Breast epithelium (tissue), 4 donors: ENCODE measurements around the gene CYB561. TPM values are rescaled to one million over a fixed set of nuclear protein-coding genes. Genes with fewer than 3 reads are reported as not detected.

Experiments
- DNase-seq, 2 donors: peaks; one replicate each; pipeline ENCODE4 v3.0.0-alpha.2; 2019; ENCODE audit warnings: low spot score in 2 of 2
- H3K27ac ChIP-seq, 2 donors: fragments of 200-600 bp; sonication (generic) in 1 of 2; one replicate each; pipeline ENCODE4 v1.5.1; 2016 to 2019; ENCODE audit warnings: mild to moderate bottlenecking in 1 of 2
- H3K27me3 ChIP-seq, 2 donors: fragments of 200-600 bp; sonication (generic) in 1 of 2; one replicate each; pipeline versions ENCODE4 v1.5.1 to v1.6.0; 2017 to 2019; ENCODE audit warnings: control low read depth in 1 of 2, mild to moderate bottlenecking in 1 of 2
- H3K36me3 ChIP-seq: fragments of 200-600 bp; one replicate; pipeline ENCODE4 v1.5.1; 2019
- H3K4me1 ChIP-seq, 2 donors: fragments of 200-600 bp; sonication (generic); one replicate each; pipeline ENCODE4 v1.5.1; 2016 to 2019; ENCODE audit warnings: control low read depth in 1 of 2
- H3K4me3 ChIP-seq, 3 donors: fragments of 200-600 bp; sonication (generic); 1 replicate in 2 of 3; 2 replicates in 1 of 3; pipeline ENCODE4 v1.5.1; 2016 to 2019; ENCODE audit warnings: mild to moderate bottlenecking in 3 of 3, moderate library complexity in 2 of 3
- H3K9me3 ChIP-seq, 2 donors: fragments of 200-600 bp; sonication (generic) in 1 of 2; one replicate each; pipeline ENCODE4 v1.5.1; 2016 to 2019; ENCODE audit warnings: control low read depth in 1 of 2
- POLR2A ChIP-seq: fragments of 450-650 bp; IDR thresholded peaks from one replicate; pipeline ENCODE4 v1.6.1; 2016; ENCODE audit warnings: antibody characterized with exemption, mild to moderate bottlenecking, moderate library complexity
- POLR2AphosphoS5 ChIP-seq, 3 donors: sonication (generic); formaldehyde crosslinking; IDR thresholded peaks; one replicate each; pipeline ENCODE4 v1.6.1; 2017; ENCODE audit warnings: antibody characterized with exemption in 3 of 3
- intact Hi-C: fragments of 100-400 bp; cut with DNase I; formaldehyde crosslinking; loops from one replicate; pipeline ENCODE4 v1.15.1; 2023; ENCODE audit warnings: low total_unique reads
- total RNA-seq, 3 donors: library from RNA; depleted of rRNA; stranded (reverse); fragments of >200 nt; gene quantifications; one replicate each; pipeline ENCODE4 v1.1.0, GENCODE V29; 2016
- TF ChIP-seq, protein P1 (sequence below), 3 donors: fragments of 450-650 bp; IDR thresholded peaks; one replicate each; pipeline ENCODE4 v1.5.1; 2016 to 2017; ENCODE audit warnings: antibody characterized with exemption in 3 of 3, mild to moderate bottlenecking in 3 of 3, moderate library complexity in 3 of 3

CYB561 gene
- total RNA-seq, 3 donors from 2014 or later: 14.6 to 52.4 (median 43.3) TPM

DNA sequence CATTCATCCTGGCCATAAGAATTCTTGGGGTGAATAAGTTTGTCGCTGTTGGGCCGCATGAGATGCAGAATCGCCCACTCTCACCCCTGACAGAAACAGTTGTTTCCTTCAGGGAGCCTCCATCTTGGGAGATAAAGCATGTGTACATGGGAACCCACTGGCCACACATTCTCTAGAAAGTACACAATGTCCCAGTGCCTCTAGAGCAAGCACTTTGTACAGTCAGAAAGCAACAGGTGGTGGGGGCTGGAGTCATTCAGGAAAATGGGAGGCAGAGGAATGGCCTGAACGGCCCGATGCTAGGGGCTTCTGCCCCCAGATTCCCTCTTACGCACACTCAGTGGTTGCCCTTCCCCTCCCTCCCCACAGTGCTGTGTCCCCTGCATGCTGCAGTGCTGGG is 46.8 kb upstream of the CYB561 start:
- no peaks in the 10 kb centered on the region for H3K4me1 ChIP-seq
- H3K27me3 ChIP-seq: no peaks in the 10 kb centered on the region
- no peaks in the 10 kb centered on the region for H3K9me3 ChIP-seq
- H3K27ac ChIP-seq: no peak overlapping the region
- DNase-seq: no peak
- no peak overlapping the region for H3K4me3 ChIP-seq
- intact Hi-C loops: no loop called here
- TF ChIP-seq, protein P1, sequence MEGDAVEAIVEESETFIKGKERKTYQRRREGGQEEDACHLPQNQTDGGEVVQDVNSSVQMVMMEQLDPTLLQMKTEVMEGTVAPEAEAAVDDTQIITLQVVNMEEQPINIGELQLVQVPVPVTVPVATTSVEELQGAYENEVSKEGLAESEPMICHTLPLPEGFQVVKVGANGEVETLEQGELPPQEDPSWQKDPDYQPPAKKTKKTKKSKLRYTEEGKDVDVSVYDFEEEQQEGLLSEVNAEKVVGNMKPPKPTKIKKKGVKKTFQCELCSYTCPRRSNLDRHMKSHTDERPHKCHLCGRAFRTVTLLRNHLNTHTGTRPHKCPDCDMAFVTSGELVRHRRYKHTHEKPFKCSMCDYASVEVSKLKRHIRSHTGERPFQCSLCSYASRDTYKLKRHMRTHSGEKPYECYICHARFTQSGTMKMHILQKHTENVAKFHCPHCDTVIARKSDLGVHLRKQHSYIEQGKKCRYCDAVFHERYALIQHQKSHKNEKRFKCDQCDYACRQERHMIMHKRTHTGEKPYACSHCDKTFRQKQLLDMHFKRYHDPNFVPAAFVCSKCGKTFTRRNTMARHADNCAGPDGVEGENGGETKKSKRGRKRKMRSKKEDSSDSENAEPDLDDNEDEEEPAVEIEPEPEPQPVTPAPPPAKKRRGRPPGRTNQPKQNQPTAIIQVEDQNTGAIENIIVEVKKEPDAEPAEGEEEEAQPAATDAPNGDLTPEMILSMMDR (IDR thresholded peaks at IDR 0.05): no peak
- no peak for TF ChIP-seq POLR2AphosphoS5 (IDR thresholded peaks at IDR 0.05)
- TF ChIP-seq POLR2A: no peak
- H3K36me3 ChIP-seq: no peaks in the 10 kb centered on the region

DNA sequence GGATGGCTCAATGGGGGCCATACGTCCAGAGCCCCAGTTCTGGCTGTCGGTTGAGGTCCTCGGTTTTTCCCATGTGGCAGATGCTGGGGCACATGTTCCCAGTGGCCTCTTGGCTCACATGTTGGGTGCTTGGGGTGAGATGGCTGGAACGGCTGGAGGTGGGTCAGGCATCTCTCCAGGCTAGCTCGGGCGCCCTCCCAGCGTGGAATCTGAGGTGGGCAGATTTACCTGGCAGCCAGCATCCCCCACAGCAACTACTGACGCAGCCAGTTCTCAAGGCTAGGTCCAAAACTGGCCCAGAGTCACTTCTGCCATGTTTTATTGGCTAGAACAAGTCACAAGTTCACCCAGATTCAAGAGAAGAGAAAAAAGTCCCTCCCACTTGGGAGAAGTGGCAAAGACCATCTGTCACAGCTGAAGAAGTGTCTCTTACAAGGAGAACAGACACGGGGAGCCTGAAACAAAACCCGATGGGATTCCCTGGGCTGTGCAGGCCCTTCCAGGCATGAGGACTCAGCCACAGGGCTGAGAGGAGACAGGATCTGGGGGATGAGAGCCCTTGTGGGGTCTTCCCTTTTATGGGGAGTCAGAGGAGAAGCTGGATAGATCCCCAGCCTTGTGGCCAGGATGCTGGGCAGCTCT is 46.0 kb upstream of the CYB561 start:
- Histone ChIP-seq H3K27ac (no peak overlapping the region), H3K27me3 (no peaks in the 10 kb centered on the region), H3K9me3 (no peaks in the 10 kb centered on the region), H3K4me3 (no peak overlapping the region), H3K36me3 (no peaks in the 10 kb centered on the region), H3K4me1 (no peaks in the 10 kb centered on the region)
- TF ChIP-seq POLR2AphosphoS5 (IDR thresholded peaks at IDR 0.05) (no peak), POLR2A (no peak)
- TF ChIP-seq, protein P1 (IDR thresholded peaks at IDR 0.05): no peak
- DNase-seq: no peak
- intact Hi-C loops: no loop called here

DNA sequence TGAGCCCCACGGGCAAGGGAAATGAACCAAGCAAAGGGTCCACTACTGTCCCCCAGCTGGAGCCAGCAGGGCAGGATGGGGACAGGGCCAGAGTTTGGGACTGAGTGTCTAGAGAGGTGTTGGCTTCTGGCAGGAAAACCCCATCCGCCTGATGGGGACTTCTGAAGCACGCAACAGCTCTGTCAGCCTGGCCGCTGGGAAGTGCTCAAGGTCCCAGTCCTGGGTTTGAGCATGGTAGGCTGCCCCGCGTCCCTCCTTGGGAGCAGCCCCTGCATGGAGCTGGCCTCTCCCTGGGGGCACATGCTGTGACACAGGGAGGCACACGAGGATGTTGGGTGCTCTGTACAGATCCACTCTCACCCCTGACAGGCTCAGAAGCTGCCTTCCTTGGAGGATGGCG is 45.3 kb upstream of the CYB561 start:
- H3K27ac ChIP-seq: no peak overlapping the region
- intact Hi-C loops: no loop called here

DNA sequence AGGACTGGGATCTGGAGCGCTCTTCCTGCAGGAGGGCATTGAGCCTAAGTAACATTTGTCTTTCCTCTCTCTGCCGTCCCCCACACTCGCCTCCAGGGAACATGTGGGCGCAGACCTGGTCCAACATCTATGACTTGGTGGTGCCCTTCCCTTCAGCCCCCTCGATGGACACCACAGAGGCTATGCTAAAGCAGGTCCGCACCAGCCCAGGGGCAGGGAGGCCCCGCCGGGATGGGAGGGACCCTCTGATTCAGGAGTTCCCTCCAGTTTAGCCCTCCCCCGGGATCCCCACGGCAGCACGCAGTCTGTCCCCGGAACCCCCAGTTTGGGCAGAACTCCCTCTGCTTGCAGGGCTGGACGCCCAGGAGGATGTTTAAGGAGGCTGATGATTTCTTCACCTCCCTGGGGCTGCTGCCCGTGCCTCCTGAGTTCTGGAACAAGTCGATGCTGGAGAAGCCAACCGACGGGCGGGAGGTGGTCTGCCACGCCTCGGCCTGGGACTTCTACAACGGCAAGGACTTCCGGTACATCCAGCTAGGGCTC is 44.8 kb upstream of the CYB561 start:
- no peaks in the 10 kb centered on the region for H3K9me3 ChIP-seq
- no peaks in the 10 kb centered on the region for H3K36me3 ChIP-seq
- no peak overlapping the region for H3K4me3 ChIP-seq
- intact Hi-C loops: no loop called here
- no peaks in the 10 kb centered on the region for H3K27me3 ChIP-seq
- TF ChIP-seq, protein P1 (IDR thresholded peaks at IDR 0.05): no peak
- no peak for TF ChIP-seq POLR2A
- no peak for TF ChIP-seq POLR2AphosphoS5 (IDR thresholded peaks at IDR 0.05)
- H3K4me1 ChIP-seq: no peaks in the 10 kb centered on the region
- H3K27ac ChIP-seq: no peak overlapping the region
- no peak for DNase-seq

More for the DNA sequence above, 45.3 kb upstream of the CYB561 start:
- TF ChIP-seq POLR2A (no peak), POLR2AphosphoS5 (IDR thresholded peaks at IDR 0.05) (no peak)
- TF ChIP-seq, protein P1 (IDR thresholded peaks at IDR 0.05): no peak
- Histone ChIP-seq H3K27me3 (no peaks in the 10 kb centered on the region), H3K4me1 (no peaks in the 10 kb centered on the region), H3K36me3 (no peaks in the 10 kb centered on the region), H3K9me3 (no peaks in the 10 kb centered on the region), H3K4me3 (no peak overlapping the region)
- no peak for DNase-seq

DNA sequence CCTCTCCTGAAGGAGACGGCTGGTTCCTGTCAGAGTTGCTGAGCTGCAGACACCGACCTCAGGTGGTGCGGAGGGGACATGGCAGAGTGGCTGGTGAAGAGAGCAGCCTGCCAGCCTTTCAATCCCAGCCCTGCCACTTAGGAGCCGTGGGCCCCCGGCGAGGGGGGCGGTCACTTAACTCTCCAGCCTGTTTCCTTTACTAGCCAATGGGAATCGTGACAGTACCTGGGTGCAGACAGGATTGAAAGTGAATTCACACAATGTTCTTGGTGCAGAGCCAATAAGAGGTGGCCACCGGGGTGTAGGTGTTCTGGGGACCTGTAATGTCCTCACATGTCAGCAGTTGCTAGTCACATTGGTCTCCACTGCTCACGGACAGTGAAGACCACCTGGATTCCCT is 44.2 kb upstream of the CYB561 start:
- Histone ChIP-seq H3K27me3 (no peaks in the 10 kb centered on the region), H3K9me3 (no peaks in the 10 kb centered on the region), H3K4me3 (no peak overlapping the region), H3K4me1 (no peaks in the 10 kb centered on the region), H3K36me3 (no peaks in the 10 kb centered on the region), H3K27ac (no peak overlapping the region)
- intact Hi-C loops: no loop called here
- no peak for TF ChIP-seq POLR2AphosphoS5 (IDR thresholded peaks at IDR 0.05)
- TF ChIP-seq POLR2A: no peak
- TF ChIP-seq, protein P1 (IDR thresholded peaks at IDR 0.05): no peak
- no peak for DNase-seq
